ENCODE results near the gene INHBE. TPM values are rescaled to one million over a fixed set of nuclear protein-coding genes. Genes with fewer than 3 reads are reported as not detected.

INHBE gene
- total RNA-seq, 4 donors from 2014 or later = not detected

GRCh38 chr12:57479043-57479375, 23.9 kb downstream of the INHBE start:
- Histone ChIP-seq H3K27ac (peak overlapping the region in 1 of 2 donors; percentile 41), H3K4me3 (no peak overlapping the region), H3K4me1 (peaks cover 0 to 13% of the 10 kb centered on the region in 2 donors), H3K36me3 (no peaks in the 10 kb centered on the region), H3K27me3 (peaks cover 8 to 19% of the 10 kb centered on the region in 2 donors), H3K9me3 (no peaks in the 10 kb centered on the region)
- no peak for DNase-seq
- intact Hi-C loops (cut with DNase I; ENCODE audit: low total_unique reads) = no loop called here
- no peak for TF ChIP-seq CTCF (IDR thresholded peaks at IDR 0.05)
- no peak for TF ChIP-seq POLR2A (IDR thresholded peaks at IDR 0.05)

GRCh38 chr12:57479376-57480115, 24.4 kb downstream of the INHBE start, which contains the start of gene ARHGAP9:
Gene ARHGAP9 (minus strand): TSS chr12:57479866. CDS start chr12:57479406, 460 bp downstream.
- no peaks in the 10 kb centered on the region for H3K36me3 ChIP-seq
- DNase-seq = no peak
- peak within 1 kb of the TSS in 1 of 2 donors; percentile 41 for H3K27ac ChIP-seq
- H3K4me1 ChIP-seq = peaks cover 0 to 13% of the 10 kb centered on the region in 2 donors
- intact Hi-C loops (cut with DNase I; ENCODE audit: low total_unique reads) = no loop called here
- TF ChIP-seq POLR2A (IDR thresholded peaks at IDR 0.05) (no peak), CTCF (IDR thresholded peaks at IDR 0.05) (no peak)
- H3K4me3 ChIP-seq = no peak within 1 kb of the TSS
- no peaks in the 10 kb centered on the region for H3K9me3 ChIP-seq
- peaks cover 8 to 13% of the 10 kb centered on the region in 2 donors for H3K27me3 ChIP-seq

GRCh38 chr12:57481671-57482070, 26.6 kb downstream of the INHBE start:
- Histone ChIP-seq H3K9me3 (no peaks in the 10 kb centered on the region), H3K4me1 (no peaks in the 10 kb centered on the region), H3K27me3 (peaks cover 0 to under 1% of the 10 kb centered on the region in 2 donors), H3K27ac (no peak overlapping the region), H3K4me3 (no peak overlapping the region), H3K36me3 (no peaks in the 10 kb centered on the region)
- TF ChIP-seq CTCF (IDR thresholded peaks at IDR 0.05) (no peak), POLR2A (IDR thresholded peaks at IDR 0.05) (no peak)
- DNase-seq = no peak
- intact Hi-C loops (cut with DNase I; ENCODE audit: low total_unique reads) = no loop called here

- Histone ChIP-seq H3K27me3 (no peaks in the 10 kb centered on the region), H3K36me3 (no peaks in the 10 kb centered on the region), H3K27ac (no peak overlapping the region), H3K9me3 (no peaks in the 10 kb centered on the region), H3K4me3 (no peak overlapping the region), H3K4me1 (no peaks in the 10 kb centered on the region)
- intact Hi-C loops (cut with DNase I; ENCODE audit: low total_unique reads) = no loop called here
- TF ChIP-seq POLR2A (IDR thresholded peaks at IDR 0.05) (no peak), CTCF (IDR thresholded peaks at IDR 0.05) (no peak)
- no peak for DNase-seq
These were observed 28.4 kb downstream of the INHBE start for GRCh38 chr12:57483466-57483865.

- Histone ChIP-seq H3K36me3 (no peaks in the 10 kb centered on the region), H3K27ac (no peak overlapping the region), H3K4me1 (peaks cover 0 to 6% of the 10 kb centered on the region in 2 donors), H3K9me3 (no peaks in the 10 kb centered on the region), H3K27me3 (no peaks in the 10 kb centered on the region), H3K4me3 (no peak overlapping the region)
- TF ChIP-seq CTCF (IDR thresholded peaks at IDR 0.05) (no peak), POLR2A (IDR thresholded peaks at IDR 0.05) (no peak)
- intact Hi-C loops (cut with DNase I; ENCODE audit: low total_unique reads) = no loop called here
- no peak for DNase-seq
These were observed 30.6 kb downstream of the INHBE start for GRCh38 chr12:57485695-57486094.

Measured in uterus (tissue), 4 donors.